ENCODE data around the gene SVIL.

Gene SVIL

GRCh38 chr10:29643771-29644501, 9.2 kb upstream of the SVIL start:
- TF ChIP-seq YY1 (IDR thresholded peaks at IDR 0.05; ENCODE audit: low read depth) (no peak), RAD21 (IDR thresholded peaks at IDR 0.05; ENCODE audit: low read depth) (no peak), REST (IDR thresholded peaks at IDR 0.05; ENCODE audit: low read depth) (no peak), CREB1 (IDR thresholded peaks at IDR 0.05; ENCODE audit: low read depth) (no peak), USF1 (IDR thresholded peaks at IDR 0.05) (no peak), EGR1 (IDR thresholded peaks at IDR 0.05) (no peak), TEAD4 (IDR thresholded peaks at IDR 0.05) (no peak), EP300 (IDR thresholded peaks at IDR 0.05; ENCODE audit: borderline replicate concordance) (no peak), FOXM1 (IDR thresholded peaks at IDR 0.05; ENCODE audit: borderline replicate concordance, low read depth) (no peak), NFIC (IDR thresholded peaks at IDR 0.05) (no peak), CEBPB (IDR thresholded peaks at IDR 0.05) (no peak), ZBTB7A (IDR thresholded peaks at IDR 0.05; ENCODE audit: low read depth) (no peak), TAF1 (IDR thresholded peaks at IDR 0.05; ENCODE audit: low read depth) (no peak), MAX (IDR thresholded peaks at IDR 0.05) (no peak), TCF12 (IDR thresholded peaks at IDR 0.05; ENCODE audit: low read depth) (no peak)

- TF ChIP-seq USF1 (IDR thresholded peaks at IDR 0.05) = no peak
- no peak for TF ChIP-seq YY1 (IDR thresholded peaks at IDR 0.05; ENCODE audit: low read depth)
- no peak for TF ChIP-seq EGR1 (IDR thresholded peaks at IDR 0.05)
- TF ChIP-seq CREB1 (IDR thresholded peaks at IDR 0.05; ENCODE audit: low read depth) = no peak
- TF ChIP-seq TCF12 (IDR thresholded peaks at IDR 0.05; ENCODE audit: low read depth) = no peak
- no peak for TF ChIP-seq TAF1 (IDR thresholded peaks at IDR 0.05; ENCODE audit: low read depth)
- TF ChIP-seq FOXM1 (IDR thresholded peaks at IDR 0.05; ENCODE audit: borderline replicate concordance, low read depth) = no peak
- no peak for TF ChIP-seq MAX (IDR thresholded peaks at IDR 0.05)
- TF ChIP-seq NFIC (IDR thresholded peaks at IDR 0.05) = no peak
- TF ChIP-seq RAD21 (IDR thresholded peaks at IDR 0.05; ENCODE audit: low read depth) = no peak
- no peak for TF ChIP-seq TEAD4 (IDR thresholded peaks at IDR 0.05)
- TF ChIP-seq ZBTB7A (IDR thresholded peaks at IDR 0.05; ENCODE audit: low read depth) = no peak
- TF ChIP-seq REST (IDR thresholded peaks at IDR 0.05; ENCODE audit: low read depth) = no peak
- no peak for TF ChIP-seq CEBPB (IDR thresholded peaks at IDR 0.05)
- no peak for TF ChIP-seq EP300 (IDR thresholded peaks at IDR 0.05; ENCODE audit: borderline replicate concordance)
Observed at GRCh38 chr10:29642990-29643389, 8.2 kb upstream of the SVIL start.

GRCh38 chr10:29637537-29637936, 2.8 kb upstream of the SVIL start:
- no peak for TF ChIP-seq USF1 (IDR thresholded peaks at IDR 0.05)
- no peak for TF ChIP-seq ZBTB7A (IDR thresholded peaks at IDR 0.05; ENCODE audit: low read depth)
- TF ChIP-seq MAX (IDR thresholded peaks at IDR 0.05) = no peak
- TF ChIP-seq NFIC (IDR thresholded peaks at IDR 0.05) = no peak
- no peak for TF ChIP-seq TCF12 (IDR thresholded peaks at IDR 0.05; ENCODE audit: low read depth)
- no peak for TF ChIP-seq REST (IDR thresholded peaks at IDR 0.05; ENCODE audit: low read depth)
- TF ChIP-seq EP300 (IDR thresholded peaks at IDR 0.05; ENCODE audit: borderline replicate concordance) = no peak
- TF ChIP-seq FOXM1 (IDR thresholded peaks at IDR 0.05; ENCODE audit: borderline replicate concordance, low read depth) = no peak
- TF ChIP-seq YY1 (IDR thresholded peaks at IDR 0.05; ENCODE audit: low read depth) = no peak
- TF ChIP-seq TAF1 (IDR thresholded peaks at IDR 0.05; ENCODE audit: low read depth) = no peak
- TF ChIP-seq EGR1 (IDR thresholded peaks at IDR 0.05) = no peak
- no peak for TF ChIP-seq TEAD4 (IDR thresholded peaks at IDR 0.05)
- no peak for TF ChIP-seq CREB1 (IDR thresholded peaks at IDR 0.05; ENCODE audit: low read depth)
- no peak for TF ChIP-seq CEBPB (IDR thresholded peaks at IDR 0.05)
- TF ChIP-seq RAD21 (IDR thresholded peaks at IDR 0.05; ENCODE audit: low read depth) = no peak
